Measurements from ENCODE around the gene L3MBTL1.
"Not testable (repeated sequence)": the region's sequence is repeated elsewhere in the genome, so short reads cannot be mapped to it uniquely, and the experiment has no call there.

Gene L3MBTL1

DNA sequence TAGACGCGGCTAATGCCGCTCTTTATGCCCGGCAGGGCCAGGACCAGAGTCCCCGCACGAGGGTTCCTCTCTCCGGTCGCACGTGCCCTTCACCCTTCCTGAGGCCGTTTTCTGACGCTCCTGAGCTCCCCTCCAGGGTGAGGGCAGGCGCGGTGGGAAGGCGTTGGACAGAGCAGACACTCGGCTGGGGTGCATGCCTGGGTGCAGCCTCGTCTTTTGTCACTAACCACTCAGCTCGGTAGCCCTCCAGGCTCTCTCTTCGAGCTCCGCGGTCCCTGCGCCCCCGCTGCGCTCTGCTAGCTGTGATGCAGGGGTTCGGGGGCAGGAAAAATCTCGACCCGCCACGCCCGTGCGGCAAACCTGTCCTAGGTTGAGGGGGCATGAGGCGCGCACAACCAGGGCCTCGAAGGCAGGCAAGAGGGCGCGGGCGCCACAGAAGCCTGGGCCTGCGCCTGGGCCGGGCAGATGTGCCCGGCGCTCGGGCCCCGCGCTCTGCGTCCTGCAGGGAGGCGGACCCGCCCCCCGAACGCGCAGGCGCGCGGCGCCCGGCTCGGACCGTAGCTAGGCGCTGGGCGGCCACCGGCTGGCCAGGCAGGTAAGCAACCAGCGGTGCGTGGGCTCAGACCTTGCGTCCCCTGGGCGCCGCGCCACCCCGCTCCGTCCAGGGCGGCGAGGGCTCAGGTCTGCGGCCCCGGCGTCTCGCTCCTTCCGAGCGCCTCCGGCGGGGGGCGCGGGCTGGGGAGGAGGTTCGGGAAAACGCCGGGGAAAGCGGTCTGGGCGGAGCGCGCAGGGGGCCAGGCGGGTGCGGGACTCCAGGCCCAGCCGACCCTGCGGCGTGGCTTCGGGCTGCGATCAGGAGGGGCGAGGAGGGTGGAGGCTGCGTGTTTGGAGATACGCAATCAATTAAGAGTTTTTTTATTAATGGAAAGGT lies at the start of gene L3MBTL1:
Gene L3MBTL1 (plus strand): TSS at position 548 of the 931 bp plus-strand sequence. CDS start 5,807 bp downstream, outside the sequence.
- peak; percentile 15 for DNase-seq

DNA sequence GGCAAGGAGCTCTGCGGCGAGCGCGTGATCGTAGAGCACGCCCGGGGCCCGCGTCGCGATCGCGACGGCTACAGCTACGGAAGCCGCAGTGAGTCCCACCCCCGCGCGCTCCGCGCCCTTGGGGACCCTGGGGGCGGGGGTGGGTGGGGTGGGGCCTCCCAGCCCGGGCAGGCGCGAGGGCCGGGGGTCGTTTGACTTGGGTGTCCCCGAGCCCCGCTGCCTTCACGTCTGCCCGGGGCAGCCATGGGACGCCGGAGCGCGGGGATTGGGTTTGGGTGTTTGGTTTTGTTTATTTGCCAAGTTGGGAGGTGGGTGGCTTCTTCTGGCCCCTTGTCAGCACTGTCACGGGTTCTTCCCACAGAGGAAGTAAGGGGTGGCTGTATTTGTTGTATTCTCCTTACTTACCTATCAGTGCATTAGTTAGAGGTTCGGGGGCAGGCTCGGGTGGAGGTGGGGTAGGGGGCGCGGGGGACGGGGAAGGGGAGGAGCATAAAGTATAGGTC lies 49.0 kb upstream of the L3MBTL1 start:
- DNase-seq = peak; percentile 43

DNA sequence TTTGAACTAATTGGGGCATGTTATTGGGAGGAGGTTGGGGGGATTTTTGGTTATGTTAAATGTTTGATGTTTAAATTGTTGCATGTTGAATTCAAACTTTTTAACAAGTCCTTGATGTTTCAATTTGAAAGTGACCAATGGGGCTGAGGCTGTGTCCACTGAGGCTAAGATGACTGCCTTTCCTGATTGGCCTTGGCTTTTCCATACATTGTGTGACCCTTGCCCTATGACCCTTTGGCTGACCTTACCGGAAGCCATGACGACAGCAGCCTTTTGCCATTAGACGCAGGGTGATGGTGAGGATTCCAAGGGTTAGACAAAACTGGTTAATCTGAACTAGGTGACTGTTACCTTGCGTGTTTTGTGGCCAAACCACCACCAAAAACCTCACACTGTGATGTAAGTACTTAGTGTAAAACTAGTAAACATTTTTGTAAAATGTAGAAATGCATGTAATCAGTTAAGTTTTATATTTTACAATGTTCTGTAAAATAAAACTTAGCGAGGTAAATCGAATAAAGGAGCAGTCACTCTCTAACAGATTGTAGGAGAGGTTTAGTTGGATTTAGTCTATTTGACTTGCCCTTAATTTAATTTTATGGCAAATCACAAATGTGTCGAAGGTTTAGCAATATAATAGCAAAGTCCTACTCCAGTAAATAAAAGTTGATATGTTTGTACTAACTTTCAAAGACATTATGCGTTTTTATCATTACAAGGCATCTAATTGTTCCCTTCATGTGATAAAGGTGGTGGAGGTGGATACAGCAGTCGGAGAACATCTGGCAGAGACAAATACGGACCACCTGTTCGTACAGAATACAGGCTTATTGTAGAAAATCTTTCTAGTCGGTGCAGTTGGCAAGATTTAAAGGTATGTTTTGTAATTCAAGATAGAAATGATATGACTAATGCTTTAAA lies 48.2 kb upstream of the L3MBTL1 start:
- DNase-seq = peak; percentile 65

DNA sequence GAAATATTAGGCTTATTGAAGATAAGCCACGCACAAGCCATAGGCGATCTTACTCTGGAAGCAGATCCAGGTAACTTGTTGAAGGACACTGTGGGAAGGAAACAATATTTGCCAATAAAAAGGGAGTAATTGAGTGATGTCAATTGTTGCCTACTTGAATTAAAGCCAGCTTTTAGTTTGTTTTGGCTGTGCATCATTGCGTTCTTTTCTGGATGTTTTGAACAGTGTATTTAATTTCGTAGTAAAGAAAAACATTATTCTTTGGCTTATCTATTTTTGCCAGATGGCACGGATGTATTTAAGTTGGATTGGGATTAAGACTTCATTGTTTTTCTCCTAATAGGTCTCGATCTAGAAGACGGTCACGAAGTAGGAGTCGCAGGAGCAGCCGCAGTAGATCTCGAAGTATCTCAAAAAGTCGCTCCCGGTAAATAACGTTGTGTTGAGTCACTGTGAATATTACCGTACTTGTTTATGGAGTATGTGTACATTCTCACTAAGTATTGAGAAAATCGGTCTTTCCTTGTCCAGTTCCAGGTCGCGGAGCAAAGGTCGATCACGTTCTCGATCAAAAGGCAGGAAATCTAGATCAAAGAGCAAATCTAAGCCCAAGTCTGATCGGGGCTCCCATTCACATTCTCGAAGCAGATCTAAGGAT lies 47.2 kb upstream of the L3MBTL1 start:
- no peak for DNase-seq

DNA sequence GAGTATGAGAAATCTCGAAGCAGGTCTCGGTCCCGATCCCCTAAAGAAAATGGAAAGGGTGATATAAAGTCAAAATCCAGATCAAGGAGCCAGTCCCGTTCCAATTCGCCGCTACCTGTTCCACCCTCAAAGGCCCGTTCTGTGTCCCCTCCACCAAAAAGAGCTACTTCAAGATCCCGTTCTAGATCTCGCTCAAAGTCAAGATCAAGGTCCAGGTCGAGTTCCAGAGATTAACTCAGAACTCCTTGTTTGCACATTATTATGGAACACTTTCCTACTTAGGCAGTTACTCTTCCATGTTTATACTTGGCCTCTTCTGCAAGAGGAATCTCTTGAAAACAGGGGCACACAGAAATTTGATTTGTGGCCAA lies 46.7 kb upstream of the L3MBTL1 start:
- no peak for DNase-seq

DNA sequence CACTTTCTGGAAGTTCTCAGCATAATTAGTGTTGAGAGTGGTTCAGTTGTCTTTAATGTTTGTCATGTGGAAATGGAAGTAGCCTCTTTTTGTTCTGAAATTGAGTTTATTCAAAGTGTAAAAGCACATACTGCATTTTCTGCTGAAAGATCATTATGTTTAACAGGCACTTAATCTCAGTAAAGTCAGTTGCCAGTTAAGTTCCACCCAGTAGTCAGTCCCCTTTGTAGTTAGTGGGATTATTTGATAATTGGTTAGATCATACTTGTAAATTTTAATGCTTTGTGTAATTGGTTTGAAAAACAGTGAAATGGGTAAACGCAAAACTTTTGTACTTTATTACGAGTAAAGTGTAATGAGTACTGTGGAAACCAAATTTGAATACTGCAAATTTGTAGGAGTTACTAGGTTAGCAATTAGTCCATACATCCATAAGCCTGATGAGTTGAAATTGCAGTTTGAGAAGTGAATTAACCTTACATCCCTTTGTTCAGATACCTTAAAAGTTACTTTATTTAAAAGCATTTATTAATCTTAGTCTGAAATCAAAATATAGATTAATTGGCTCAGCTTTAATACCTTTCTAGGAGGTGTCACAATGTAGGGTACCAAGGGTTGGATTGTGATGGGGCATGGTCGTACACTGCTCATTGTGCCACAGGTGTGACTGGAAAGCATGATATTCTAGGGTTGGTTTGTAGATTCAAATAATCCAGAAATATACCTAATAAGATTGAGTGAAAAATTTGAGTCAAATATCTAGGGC lies 45.4 kb upstream of the L3MBTL1 start:
- DNase-seq = no peak

DNA sequence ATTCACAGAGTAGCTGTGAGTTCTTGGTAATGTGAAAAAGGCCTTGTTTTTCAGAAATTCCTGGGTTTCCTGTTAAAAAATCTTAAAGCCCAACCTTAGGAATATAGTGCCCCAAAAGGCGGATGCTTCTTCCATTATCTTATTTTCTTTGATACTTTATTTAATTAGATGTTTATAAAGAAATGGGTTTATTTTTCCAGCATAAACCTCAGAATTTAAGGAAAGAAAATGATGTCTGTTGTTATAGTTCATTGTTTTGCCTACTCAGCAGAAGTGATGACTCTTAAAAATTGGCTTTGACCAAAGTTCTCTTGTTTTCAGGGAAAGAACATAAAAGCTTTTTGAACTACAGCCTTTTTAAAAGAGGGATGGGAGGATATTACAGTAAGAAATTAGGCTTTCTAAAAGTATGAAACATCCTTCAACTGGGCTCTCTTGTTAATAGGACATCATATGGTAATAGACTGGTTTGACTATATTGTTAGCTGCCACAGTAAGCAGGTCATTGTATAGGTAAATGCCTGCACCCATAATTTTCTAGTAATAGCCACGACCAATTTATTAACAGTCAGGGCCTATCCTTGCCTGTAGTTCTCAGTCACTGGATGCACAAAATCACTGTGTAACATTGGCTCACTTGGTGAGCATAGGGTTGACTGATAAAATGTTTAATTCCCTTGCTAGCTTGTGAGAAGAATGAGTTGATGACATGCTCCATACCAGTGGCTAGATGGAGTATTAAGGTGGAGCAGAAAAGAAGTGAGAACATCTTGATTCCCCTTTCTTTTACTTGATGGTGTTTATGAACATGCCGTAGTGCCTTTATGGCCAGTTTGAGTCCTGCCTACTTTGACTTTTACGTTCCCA lies 44.6 kb upstream of the L3MBTL1 start:
- no peak for DNase-seq

DNA sequence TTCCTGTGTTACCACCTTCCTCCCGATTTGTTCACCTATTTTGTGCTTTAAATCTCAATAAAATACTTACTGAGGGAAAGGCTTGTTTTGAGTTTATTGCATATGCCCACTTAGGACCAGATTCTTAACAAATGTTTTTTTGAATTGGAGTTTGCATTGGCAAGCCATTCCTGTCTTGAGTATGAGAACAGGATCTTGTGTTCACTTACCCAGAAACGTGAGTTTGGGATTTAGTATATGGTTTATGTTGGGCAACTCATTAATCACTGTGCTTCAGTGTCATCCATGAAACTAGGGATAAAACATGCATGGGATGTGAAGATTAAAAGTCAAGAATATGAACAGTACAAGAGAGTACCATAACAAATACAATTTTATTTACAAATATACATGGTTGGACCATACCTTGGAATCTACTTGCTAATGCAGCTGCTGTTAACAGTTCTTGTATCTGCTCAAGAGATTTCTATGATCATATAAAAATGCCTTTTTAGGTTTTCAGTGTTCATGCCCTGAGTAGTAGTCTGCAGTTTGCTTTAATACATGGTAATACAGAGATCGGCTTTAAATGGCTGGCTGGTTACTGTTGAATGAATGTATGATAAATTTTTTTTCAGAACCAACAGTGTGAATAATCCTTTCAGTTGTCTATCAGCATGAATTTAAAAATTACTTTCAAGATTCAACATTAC lies 43.8 kb upstream of the L3MBTL1 start:
- DNase-seq = no peak

DNA sequence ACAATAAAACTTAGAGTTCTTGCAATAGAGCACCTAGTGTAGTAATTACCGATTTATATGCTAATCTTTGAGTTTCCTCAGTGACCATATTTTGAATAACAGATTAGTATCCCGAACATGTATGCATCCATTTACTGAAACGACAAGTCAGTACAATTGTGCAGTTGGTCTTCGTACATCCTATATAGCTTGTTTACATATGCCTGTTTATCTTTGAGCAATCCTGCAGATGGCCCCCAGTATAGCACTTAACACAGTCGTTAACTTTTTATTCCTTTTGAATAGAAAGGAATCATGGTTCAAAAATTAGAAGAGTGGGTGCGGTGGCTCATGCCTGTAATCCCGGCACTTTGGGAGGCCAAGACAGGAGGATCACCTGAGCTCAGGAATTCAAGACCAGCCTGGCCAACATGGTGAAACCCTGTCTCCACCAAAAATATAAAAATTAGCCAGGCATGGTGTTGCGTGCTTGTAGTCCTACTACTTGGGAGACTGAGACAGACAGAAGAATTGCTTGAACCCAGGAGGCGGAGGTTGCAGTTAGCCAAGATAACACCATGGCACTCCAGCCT lies 43.2 kb upstream of the L3MBTL1 start:
- no peak for DNase-seq

DNA sequence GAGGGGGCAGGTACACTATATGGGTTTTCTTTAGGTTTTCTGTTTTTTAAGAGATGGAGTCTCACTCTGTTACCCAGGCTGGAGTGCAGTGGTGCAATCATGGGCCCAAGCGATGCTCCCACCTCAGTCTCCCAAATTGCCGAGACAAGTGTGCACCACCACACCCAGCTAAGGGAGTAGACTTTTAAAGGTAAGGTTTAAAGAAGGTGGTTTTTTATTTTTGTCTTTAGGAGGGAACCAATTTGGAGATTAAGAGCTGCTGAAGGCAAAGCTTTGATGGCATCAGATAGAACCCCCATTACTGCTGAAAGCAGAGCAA lies 41.9 kb upstream of the L3MBTL1 start:
- DNase-seq = no peak

DNA sequence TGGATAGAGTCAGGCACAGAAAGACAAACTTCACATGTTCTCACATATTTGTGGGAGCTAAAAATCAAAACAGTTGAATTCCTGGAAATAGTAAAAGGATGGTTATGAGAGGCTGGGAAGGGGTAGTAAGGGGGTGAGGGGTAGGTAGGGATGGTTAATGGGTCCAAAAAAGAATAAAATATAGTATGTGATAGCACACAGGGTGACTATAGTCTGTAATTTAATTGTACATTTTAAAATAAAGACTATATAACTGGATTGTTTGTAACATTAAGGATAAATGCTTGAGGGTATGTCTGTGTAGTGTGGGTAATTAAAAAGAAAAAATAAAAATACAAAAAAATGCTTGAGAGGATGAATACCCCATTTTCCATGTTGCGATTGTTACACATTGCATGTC lies 39.9 kb upstream of the L3MBTL1 start:
- no peak for DNase-seq

DNA sequence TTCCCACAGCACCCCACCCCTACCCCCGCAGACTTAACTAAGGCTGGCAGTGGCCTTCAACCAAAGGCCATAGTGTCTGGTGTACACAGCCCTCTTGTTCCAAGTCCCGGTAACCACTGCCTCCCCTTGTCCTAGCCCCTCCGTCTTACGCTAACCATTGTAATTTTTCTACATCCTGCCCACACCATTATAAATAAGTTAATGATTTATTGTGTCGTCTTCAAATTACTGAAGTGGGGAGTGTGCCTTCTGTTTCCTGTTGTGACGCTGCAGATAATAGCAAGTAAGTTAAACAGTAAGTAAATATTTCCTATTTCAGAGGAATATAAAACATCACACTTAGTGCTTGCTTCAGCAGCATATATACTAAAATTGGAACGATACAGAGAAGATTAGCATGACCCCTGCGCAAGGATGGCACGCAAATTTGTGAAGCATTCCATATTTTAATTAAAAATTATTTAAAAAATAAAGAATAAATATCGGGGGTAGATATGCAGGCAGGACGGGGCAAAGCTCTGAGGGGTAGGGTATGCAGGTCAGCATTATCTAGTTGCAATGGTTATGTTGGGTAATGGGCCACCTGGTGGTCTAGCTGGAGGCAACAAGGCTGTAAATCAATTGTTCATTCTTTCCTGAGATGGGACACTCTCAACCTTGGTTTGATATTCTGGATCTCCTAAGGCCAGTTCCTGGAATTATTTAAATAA lies 34.7 kb upstream of the L3MBTL1 start:
- DNase-seq = no peak

DNA sequence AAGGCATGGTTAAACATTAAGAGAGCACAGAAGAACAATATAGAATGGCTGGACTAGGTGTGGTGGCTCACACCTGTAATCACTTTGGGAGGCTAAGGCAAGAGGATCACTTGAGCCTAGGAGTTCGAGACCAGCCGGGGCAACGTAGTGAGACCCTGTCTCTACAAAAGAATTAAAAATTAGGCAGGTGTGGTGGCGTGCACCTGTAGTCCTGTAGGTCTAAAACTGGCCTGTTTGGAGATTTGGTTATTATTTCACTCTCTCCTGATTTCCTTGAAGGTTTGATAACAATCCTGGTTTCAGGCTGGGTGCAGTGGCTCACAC lies 34.2 kb upstream of the L3MBTL1 start:
- DNase-seq = no peak

DNA sequence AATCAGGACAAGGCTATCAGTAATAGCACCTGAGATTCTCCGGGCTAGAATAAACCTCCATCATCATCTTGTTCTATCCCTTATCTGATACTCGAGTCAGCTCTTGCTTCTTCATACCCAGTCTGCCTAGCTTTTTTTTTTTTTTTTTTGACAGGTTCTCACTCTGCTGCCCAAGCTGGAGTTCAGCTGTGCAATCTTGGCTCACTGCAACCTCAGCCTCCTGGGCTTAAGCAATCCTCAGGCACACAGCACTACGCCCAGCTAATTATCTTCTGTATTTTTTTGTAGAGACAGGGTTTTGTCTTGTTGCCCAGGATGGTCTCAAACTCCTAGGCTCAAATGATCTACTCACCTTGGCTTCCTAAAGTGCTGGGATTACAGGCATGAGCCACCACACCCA lies 30.3 kb upstream of the L3MBTL1 start:
- DNase-seq = no peak

DNA sequence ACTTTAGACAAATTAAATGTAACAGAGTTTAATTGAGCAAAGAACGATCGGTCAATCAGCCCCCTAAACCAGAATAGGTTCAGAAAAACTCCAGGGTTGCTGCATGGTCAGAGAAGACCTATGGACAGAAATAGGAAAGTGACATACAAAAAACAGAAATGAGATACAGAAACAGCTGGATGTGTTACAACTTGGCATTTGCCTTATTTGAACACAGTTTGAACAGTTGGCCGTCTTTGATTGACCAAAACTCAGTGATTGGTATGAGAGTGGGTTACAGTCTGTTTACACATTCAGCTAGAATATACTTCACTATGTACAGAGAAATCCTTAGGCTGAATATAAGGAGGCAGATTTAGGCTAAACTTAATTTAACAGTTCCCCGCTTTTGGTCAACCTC lies 29.9 kb upstream of the L3MBTL1 start:
- DNase-seq = no peak

DNA sequence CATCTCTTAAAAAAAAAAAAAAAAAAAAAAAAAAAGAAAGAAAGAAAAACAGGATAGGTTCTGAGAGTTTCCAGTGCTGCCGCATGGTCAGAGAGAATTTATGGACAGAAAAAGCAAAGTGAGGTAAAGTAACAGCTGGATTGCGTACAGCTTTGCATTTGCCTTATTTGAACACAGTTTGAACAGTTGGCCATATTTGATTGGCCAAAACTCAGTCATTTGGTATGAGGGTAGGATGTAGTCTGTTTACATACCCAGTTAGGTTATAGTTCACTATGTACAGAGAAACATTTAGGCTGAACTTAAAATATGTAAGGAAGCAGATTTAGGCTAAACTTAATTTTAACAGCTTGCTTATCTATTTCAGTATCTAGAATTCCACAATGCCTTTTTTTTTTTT lies 17.5 kb upstream of the L3MBTL1 start:
- DNase-seq = no peak

DNA sequence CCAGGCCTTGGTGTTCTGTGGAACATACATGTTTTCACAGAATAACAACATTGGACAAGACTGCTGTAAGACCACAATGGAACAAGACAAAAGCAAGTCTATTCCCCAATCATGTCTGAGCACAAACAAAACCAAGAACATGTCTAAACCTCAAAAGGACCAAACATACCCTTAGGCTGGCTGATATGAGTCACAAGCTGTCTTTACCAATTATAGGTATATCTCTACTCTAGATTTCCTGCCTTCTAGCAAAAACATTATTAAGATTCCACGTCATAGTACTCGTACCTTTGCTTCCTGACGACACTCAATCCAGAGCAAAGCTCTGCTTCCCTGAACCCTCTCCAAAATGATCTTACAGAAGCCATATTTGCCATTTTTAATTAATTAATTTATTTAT lies 15.4 kb upstream of the L3MBTL1 start:
- DNase-seq = no peak

DNA sequence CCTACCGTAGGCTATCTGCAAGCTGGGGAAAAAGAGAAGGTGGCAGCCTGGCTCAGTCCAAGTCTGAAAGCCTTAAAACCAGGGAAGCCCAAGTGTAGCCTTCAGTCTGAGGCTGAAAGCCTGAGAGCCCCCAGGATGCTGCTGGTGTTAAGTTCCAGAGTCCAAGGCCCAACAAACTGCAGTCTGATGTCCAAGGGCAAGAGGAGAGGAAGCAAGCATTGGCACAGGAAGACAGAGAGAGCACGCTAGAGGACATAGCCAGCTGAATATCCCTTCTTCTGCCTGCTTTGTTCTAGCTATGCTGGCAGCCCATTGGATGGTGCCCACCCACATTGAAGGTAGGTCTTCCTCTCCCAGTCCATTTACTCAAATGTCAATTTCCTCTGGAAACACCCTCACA lies 12.1 kb upstream of the L3MBTL1 start:
- no peak for DNase-seq

DNA sequence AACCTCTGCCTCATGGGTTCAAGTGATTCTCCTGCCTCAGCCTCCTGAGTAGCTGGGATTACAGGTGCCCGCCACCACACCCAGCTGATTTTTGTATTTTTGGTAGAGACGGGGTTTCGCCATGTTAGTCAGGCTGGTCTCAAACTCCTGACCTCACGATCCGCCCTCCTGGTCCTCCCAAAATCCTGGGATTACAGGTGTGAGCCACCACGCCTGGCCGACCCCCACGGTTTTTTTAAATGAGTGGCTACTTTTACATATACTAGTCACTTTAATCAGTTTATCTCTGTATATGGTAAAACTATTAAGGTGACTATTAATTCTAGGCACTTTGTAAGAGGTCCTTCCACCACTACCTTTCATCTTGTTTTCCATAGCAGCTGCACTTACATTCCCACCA lies 5.5 kb upstream of the L3MBTL1 start:
- not testable (repeated sequence) for DNase-seq

DNA sequence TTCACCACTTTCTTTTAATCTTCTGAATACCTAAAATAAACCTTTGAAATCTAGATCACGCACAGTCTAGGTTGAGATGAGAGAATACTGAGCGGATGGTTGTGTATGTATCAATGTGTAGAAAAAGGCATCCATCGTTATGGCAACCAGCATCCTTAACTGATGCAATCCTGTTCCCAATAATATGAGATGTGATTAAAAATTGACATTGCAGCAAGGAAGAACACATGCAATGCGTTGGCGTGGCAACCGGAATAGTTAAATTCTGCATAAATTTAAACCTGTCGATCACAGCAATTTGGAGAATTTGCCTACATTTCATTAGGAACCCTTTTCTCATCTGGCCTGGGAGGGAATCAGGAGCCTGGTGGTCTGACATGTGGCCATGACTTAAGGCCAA lies 1.3 kb upstream of the L3MBTL1 start:
- no peak for DNase-seq
